Diencephalon (tissue), 1 donor: ENCODE measurements around the gene SLC39A8. TPM values are rescaled to one million over a fixed set of nuclear protein-coding genes. Genes with fewer than 3 reads are reported as not detected.

ENCODE experiments used
- small RNA-seq: library from RNA; depleted of rRNA; stranded (forward); fragments of <200 nt; gene quantifications from one replicate; pipeline ENCODE3, GENCODE V24; 2014
- total RNA-seq: library from RNA; depleted of rRNA; stranded (reverse); fragments of >200 nt; gene quantifications from one replicate; pipeline ENCODE4 v1.2.3, GENCODE V29; 2014

The SLC39A8 gene
- total RNA-seq = 9.9 TPM

GRCh38 chr4:102344954-102345794 is at the start of gene SLC39A8:
Gene SLC39A8, minus strand, starts transcription at chr4:102345482. Its CDS starts 820 bp downstream, at chr4:102344662.

Small RNAs within 50 kb of the gene (small RNA-seq; reads per million reads assigned to genes)
- gene RN7SL728P = not detected

Other genes starting within 250 kb of the SLC39A8 start
- 9.7 TPM for gene NFKB1, start 155.9 kb upstream of the SLC39A8 start, total RNA-seq